NCI-H2029 treated with DMSO at 0.1 percent for 48 hours (cell line): Measurements from ENCODE around the gene NPAS3.

Experiments used
- DNase-seq: peaks from one replicate; lab custom pipeline; 2025; lab: John Stamatoyannopoulos, UW

NPAS3 gene

GRCh38 chr14:33480887-33481184 is 542.2 kb downstream of the NPAS3 start:
- no peak for DNase-seq

- no peak for DNase-seq
Measured at GRCh38 chr14:33483110-33483509, 544.4 kb downstream of the NPAS3 start.

- no peak for DNase-seq
Measured at GRCh38 chr14:33483541-33483940, 544.9 kb downstream of the NPAS3 start.

GRCh38 chr14:33484264-33484663 is 545.6 kb downstream of the NPAS3 start:
- DNase-seq: no peak

- DNase-seq: no peak
Measured at GRCh38 chr14:33486332-33486890, 547.7 kb downstream of the NPAS3 start.

- no peak for DNase-seq
Measured at GRCh38 chr14:33488582-33488981, 549.9 kb downstream of the NPAS3 start.

- DNase-seq: peak; percentile 98
Measured at GRCh38 chr14:33490555-33490954, 551.9 kb downstream of the NPAS3 start.

- no peak for DNase-seq
Measured at GRCh38 chr14:33491112-33491511, 552.4 kb downstream of the NPAS3 start.

GRCh38 chr14:33492491-33492890 is 553.8 kb downstream of the NPAS3 start:
- no peak for DNase-seq

GRCh38 chr14:33493266-33493665 is 554.6 kb downstream of the NPAS3 start:
- DNase-seq: no peak

- DNase-seq: no peak
Measured at GRCh38 chr14:33493990-33494389, 555.3 kb downstream of the NPAS3 start.

GRCh38 chr14:33499687-33500086 is 561.0 kb downstream of the NPAS3 start:
- no peak for DNase-seq

- no peak for DNase-seq
Measured at GRCh38 chr14:33504246-33505099, 565.8 kb downstream of the NPAS3 start.

GRCh38 chr14:33505266-33505962 is 566.7 kb downstream of the NPAS3 start:
- DNase-seq: no peak

- peak; percentile 68 for DNase-seq
Measured at GRCh38 chr14:33505963-33506329, 567.3 kb downstream of the NPAS3 start.

- DNase-seq: peak; percentile 44
Measured at GRCh38 chr14:33508126-33509062, 569.7 kb downstream of the NPAS3 start.

GRCh38 chr14:33509454-33509853 is 570.8 kb downstream of the NPAS3 start:
- DNase-seq: no peak

GRCh38 chr14:33510063-33510481 is 571.4 kb downstream of the NPAS3 start:
- DNase-seq: no peak

GRCh38 chr14:33510991-33511390 is 572.3 kb downstream of the NPAS3 start:
- no peak for DNase-seq

GRCh38 chr14:33511851-33512640 is 573.4 kb downstream of the NPAS3 start:
- DNase-seq: no peak

- no peak for DNase-seq
Measured at GRCh38 chr14:33515441-33515840, 576.8 kb downstream of the NPAS3 start.
